Right renal cortex interstitium (tissue), 3 donors: ENCODE measurements around the gene ABL2. TPM values are rescaled to one million over a fixed set of nuclear protein-coding genes. Genes with fewer than 3 reads are reported as not detected.
A peak's percentile ranks its signal among the peaks of the same experiment; 100 is the strongest.
"Not testable (repeated sequence)": the region's sequence is repeated elsewhere in the genome, so short reads cannot be mapped to it uniquely, and the experiment has no call there.

Source experiments
- DNase-seq, 3 donors: peaks; one replicate each; pipeline ENCODE4 v3.0.0-alpha.2; 2013; ENCODE audit warnings: low read depth in 3 of 3, low spot score in 2 of 3
- polyA plus RNA-seq, 3 donors: library from polyadenylated mRNA; unstranded; fragments of 120-200 nt; gene quantifications; one replicate each; pipeline ENCODE4 v1.2.1, GENCODE V29; 2013; ENCODE audit not compliant: insufficient read length in 3 of 3

Gene ABL2
- 10 to 100 TPM; 10.5 to 11.0 (median 10.8) TPM for polyA plus RNA-seq

GRCh38 chr1:179229214-179230140, at the start of gene ABL2:
TSS of gene ABL2 (minus strand) at chr1:179229677. CDS start at chr1:179229397, 280 bp downstream.
- DNase-seq: peak in 1 of 3 donors; percentile 23

- DNase-seq: no peak
These were observed 49.4 kb upstream of the ABL2 start for GRCh38 chr1:179278920-179279319.

- not testable (repeated sequence) for DNase-seq
These were observed 44.9 kb upstream of the ABL2 start for GRCh38 chr1:179274424-179274823.

GRCh38 chr1:179269071-179269470, 39.6 kb upstream of the ABL2 start:
- no peak for DNase-seq

GRCh38 chr1:179264507-179264906, 35.0 kb upstream of the ABL2 start:
- DNase-seq: no peak

GRCh38 chr1:179263121-179263520, 33.6 kb upstream of the ABL2 start:
- no peak for DNase-seq

GRCh38 chr1:179262183-179262582, 32.7 kb upstream of the ABL2 start:
- no peak for DNase-seq

- DNase-seq: no peak
These were observed 24.0 kb upstream of the ABL2 start for GRCh38 chr1:179253286-179253972.

GRCh38 chr1:179252606-179253005, 23.1 kb upstream of the ABL2 start:
- DNase-seq: no peak

- DNase-seq: no peak
These were observed 22.2 kb upstream of the ABL2 start for GRCh38 chr1:179251675-179252074.

GRCh38 chr1:179247923-179248322, 18.4 kb upstream of the ABL2 start:
- no peak for DNase-seq

GRCh38 chr1:179245426-179245825, 15.9 kb upstream of the ABL2 start:
- not testable (repeated sequence) for DNase-seq

GRCh38 chr1:179241530-179242097, 12.1 kb upstream of the ABL2 start:
- no peak for DNase-seq

GRCh38 chr1:179237222-179237621, 7.7 kb upstream of the ABL2 start:
- no peak for DNase-seq

GRCh38 chr1:179234863-179235262, 5.4 kb upstream of the ABL2 start:
- no peak for DNase-seq

GRCh38 chr1:179231923-179232322, 2.4 kb upstream of the ABL2 start:
- DNase-seq: no peak

GRCh38 chr1:179230721-179231120, 1.2 kb upstream of the ABL2 start:
- DNase-seq: no peak

GRCh38 chr1:179230251-179230650, 774 bp upstream of the ABL2 start:
- no peak for DNase-seq

GRCh38 chr1:179228783-179229213, 679 bp downstream of the ABL2 start:
- DNase-seq: peak in 1 of 3 donors; percentile 33

- DNase-seq: no peak
These were observed 2.7 kb downstream of the ABL2 start for GRCh38 chr1:179226738-179227137.

- DNase-seq: not testable (repeated sequence)
These were observed 5.0 kb downstream of the ABL2 start for GRCh38 chr1:179224466-179224865.
